HEK293T (cell line): ENCODE data around the gene SPTBN5.

Source experiments
- ARNT ChIP-seq: fragments of 450-650 bp; IDR thresholded peaks from 2 replicates; pipeline ENCODE4 v1.6.1; 2017; ENCODE audit warnings: mild to moderate bottlenecking
- BHLHE40 ChIP-seq: fragments of 450-650 bp; IDR thresholded peaks from 2 replicates; pipeline ENCODE4 v1.6.1; 2016; ENCODE audit warnings: mild to moderate bottlenecking, moderate library complexity, borderline replicate concordance
- CTBP1 ChIP-seq: fragments of 450-650 bp; IDR thresholded peaks from 2 replicates; pipeline ENCODE4 v1.6.1; 2016; ENCODE audit warnings: borderline replicate concordance
- ELF4 ChIP-seq: fragments of 450-650 bp; IDR thresholded peaks from 2 replicates; pipeline ENCODE4 v1.6.1; 2017; ENCODE audit warnings: antibody characterized with exemption
- HDGF ChIP-seq: fragments of 450-650 bp; IDR thresholded peaks from 2 replicates; pipeline ENCODE4 v1.6.1; 2017; ENCODE audit warnings: antibody characterized with exemption, borderline replicate concordance
- SP1 ChIP-seq: fragments of 450-650 bp; IDR thresholded peaks from 2 replicates; pipeline ENCODE4 v1.6.1; 2017

DNA sequence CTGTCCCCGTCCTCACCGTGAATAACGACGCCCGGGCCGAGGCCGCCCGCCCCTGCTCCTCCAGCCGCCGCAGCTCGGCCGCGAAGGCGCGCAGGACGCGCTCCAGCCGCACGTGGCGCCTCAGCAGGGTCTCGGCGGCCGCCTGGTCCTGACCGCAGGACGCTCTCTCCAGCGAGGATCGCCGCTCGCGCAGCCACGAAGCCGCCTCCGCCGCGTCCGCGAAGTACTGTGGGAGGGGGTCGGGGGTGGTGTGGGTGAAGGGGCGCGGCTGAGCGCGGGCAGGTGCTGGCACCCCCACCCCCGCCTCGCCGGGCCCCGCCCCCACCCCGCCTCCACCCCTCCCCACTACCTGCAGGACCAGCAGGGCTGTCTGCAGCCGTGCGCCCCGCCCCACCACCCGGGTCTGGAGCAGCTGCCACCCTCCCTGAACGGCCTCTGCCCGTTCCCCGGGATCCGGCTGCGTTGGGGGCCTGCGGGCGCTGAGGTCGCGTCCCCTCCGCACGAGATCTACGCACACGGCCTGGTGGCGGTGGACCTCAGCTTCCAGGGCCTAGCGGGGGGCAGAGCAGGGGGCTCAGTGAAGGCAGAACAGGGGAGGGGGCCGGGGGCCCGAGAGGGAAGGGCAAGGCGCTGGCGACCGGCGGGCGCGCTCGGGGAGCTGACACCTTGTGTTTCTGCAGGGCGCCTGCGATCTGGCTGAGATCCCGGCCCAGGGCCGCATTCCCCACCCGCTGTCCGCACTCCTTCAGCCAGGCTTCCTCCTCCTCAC lies 11.7 kb downstream of the SPTBN5 start:
- TF ChIP-seq ARNT (no peak), SP1 (no peak), CTBP1 (no peak), BHLHE40 (no peak), ELF4 (no peak), HDGF (no peak)
